GM19240 (cell line): Measurements from ENCODE around the gene NAP1L4.

Experiments used
- DNase-seq: peaks from one replicate; pipeline ENCODE4 v3.0.0; 2011; ENCODE audit warnings: low spot score; ENCODE audit not compliant: insufficient read length

Gene NAP1L4

GRCh38 chr11:3011891-3012885, 20.1 kb upstream of the NAP1L4 start:
- no peak for DNase-seq

- DNase-seq = no peak
These were observed 18.6 kb upstream of the NAP1L4 start for GRCh38 chr11:3010521-3011275.

GRCh38 chr11:3010004-3010403, 17.9 kb upstream of the NAP1L4 start:
- DNase-seq = no peak

- no peak for DNase-seq
These were observed 17.4 kb upstream of the NAP1L4 start for GRCh38 chr11:3009481-3009880.

- no peak for DNase-seq
These were observed 16.7 kb upstream of the NAP1L4 start for GRCh38 chr11:3008746-3009336.

GRCh38 chr11:3007404-3008010, 15.4 kb upstream of the NAP1L4 start:
- no peak for DNase-seq

GRCh38 chr11:3006505-3007260, 14.6 kb upstream of the NAP1L4 start:
- no peak for DNase-seq

GRCh38 chr11:3004481-3004880, 12.4 kb upstream of the NAP1L4 start:
- no peak for DNase-seq

GRCh38 chr11:3003396-3004231, 11.5 kb upstream of the NAP1L4 start:
- no peak for DNase-seq

- no peak for DNase-seq
These were observed 10.7 kb upstream of the NAP1L4 start for GRCh38 chr11:3002871-3003270.

GRCh38 chr11:3002351-3002861, 10.3 kb upstream of the NAP1L4 start:
- no peak for DNase-seq

GRCh38 chr11:3001496-3001895, 9.4 kb upstream of the NAP1L4 start:
- no peak for DNase-seq

GRCh38 chr11:3000032-3000961, 8.2 kb upstream of the NAP1L4 start:
- no peak for DNase-seq

GRCh38 chr11:2999464-2999998, 7.4 kb upstream of the NAP1L4 start:
- no peak for DNase-seq

GRCh38 chr11:2998073-2998850, 6.1 kb upstream of the NAP1L4 start:
- no peak for DNase-seq

- no peak for DNase-seq
These were observed 5.3 kb upstream of the NAP1L4 start for GRCh38 chr11:2997406-2997805.

GRCh38 chr11:2996976-2997375, 4.8 kb upstream of the NAP1L4 start:
- DNase-seq = no peak
